ENCODE data around the gene SCGB3A1. TPM values are rescaled to one million over a fixed set of nuclear protein-coding genes. Genes with fewer than 3 reads are reported as not detected.
A peak's percentile ranks its signal among the peaks of the same experiment; 100 is the strongest.

SCGB3A1 gene
- total and polyA plus RNA-seq, 9 donors, result 0.56 to 1.8 (median 1.1) TPM

DNA sequence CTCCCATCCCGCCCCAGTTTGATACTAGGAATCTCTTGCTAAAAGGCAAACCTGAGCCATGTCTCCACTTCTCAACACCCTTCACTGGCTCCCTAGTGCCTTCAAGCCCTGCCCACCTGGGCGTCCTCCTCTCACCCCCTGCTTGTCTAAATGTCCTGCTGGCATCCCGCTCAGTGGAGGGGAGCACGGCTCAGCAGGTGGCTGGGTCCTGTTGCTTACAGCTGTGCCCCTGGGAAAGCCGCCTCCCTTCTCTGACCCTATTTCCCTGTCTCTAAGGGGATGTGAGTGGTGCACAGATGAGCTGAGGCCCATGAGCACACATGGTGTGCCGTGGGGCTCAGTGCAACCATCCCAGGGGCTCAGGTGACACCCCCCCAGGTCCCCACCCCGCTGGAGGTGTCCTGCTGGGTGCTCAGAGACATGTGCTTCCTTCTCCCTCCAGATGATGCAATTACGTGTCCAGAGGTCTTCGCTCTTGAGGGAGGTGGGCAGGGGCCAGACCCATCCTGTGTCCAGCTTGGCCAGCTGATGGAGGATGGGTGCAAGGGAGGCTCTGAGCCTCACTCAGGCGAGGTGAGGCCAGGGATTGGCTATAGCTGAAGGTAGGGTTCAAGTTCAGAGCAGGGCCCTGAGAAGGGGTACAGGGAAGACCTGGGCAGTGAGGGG lies 34.0 kb upstream of the SCGB3A1 start:
- peaks cover 8% of the 10 kb centered on the region for H3K4me1 ChIP-seq (ENCODE audit: control insufficient read depth, insufficient read depth, low read length)
- no peaks in the 10 kb centered on the region for H3K36me3 ChIP-seq (ENCODE audit: control insufficient read depth, insufficient read depth, low read length)
- H3K9me3 ChIP-seq (replicated peaks; ENCODE audit: control insufficient read depth, low read depth, low read length), result no peaks in the 10 kb centered on the region
- H3K27me3 ChIP-seq (ENCODE audit: control insufficient read depth, insufficient read depth, low read length), result peaks cover 8% of the 10 kb centered on the region
- no peak overlapping the region for H3K27ac ChIP-seq (ENCODE audit: low read length)
- DNase-seq, result no peak
- 73% methylated on average over 5 of the region's 10 CpGs for WGBS (ENCODE audit: insufficient coverage)
- H3K4me3 ChIP-seq (ENCODE audit: low read length), result no peak overlapping the region

DNA sequence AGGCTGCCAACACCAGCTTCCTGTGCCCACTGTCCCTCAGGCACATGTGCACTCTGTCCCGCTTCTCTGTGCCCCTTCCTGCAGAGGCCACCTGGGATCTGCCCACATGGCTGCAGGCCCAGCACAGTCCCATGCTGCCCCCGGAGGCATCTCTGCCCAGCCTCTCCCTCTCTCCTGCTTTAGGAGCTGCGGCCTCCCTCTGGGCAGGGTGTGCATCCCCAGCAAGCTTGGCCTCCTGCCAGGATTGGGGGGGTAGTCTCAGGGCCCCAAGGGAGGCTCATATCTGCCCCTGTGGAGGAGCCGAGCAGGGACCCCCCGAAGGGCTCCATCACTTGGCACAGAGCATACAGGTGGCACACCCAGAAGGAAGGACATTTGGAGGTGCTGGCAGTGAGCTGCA lies 33.3 kb upstream of the SCGB3A1 start:
- Histone ChIP-seq H3K27me3 (ENCODE audit: control insufficient read depth, insufficient read depth, low read length) (peaks cover 13% of the 10 kb centered on the region), H3K4me1 (ENCODE audit: control insufficient read depth, insufficient read depth, low read length) (peaks cover 8% of the 10 kb centered on the region)

DNA sequence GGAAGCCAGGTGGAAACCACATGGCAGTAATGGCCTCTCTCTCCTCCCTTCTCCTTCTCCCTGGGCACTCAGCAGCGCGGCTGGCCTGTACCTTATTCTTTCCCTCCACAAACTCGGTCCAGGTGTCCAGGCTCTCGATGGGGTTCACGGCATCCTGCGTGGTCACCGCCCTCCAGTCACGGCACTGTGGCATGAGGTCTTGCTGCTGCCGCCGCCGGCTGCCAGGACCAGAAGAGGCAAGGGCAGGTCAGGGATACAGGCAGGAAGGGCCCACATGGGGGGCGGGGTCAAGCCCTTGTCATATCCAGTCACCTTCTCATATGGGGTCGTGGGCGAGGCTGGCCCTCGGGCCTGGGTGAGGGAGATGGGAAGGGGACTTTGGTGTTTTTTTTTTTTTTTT lies 32.5 kb upstream of the SCGB3A1 start:
- H3K4me1 ChIP-seq (ENCODE audit: control insufficient read depth, insufficient read depth, low read length), result peaks cover 8% of the 10 kb centered on the region
- H3K4me3 ChIP-seq (ENCODE audit: low read length), result no peak overlapping the region
- H3K9me3 ChIP-seq (replicated peaks; ENCODE audit: control insufficient read depth, low read depth, low read length), result no peaks in the 10 kb centered on the region
- DNase-seq, result no peak
- H3K27ac ChIP-seq (ENCODE audit: low read length), result no peak overlapping the region
- H3K27me3 ChIP-seq (ENCODE audit: control insufficient read depth, insufficient read depth, low read length), result peaks cover 17% of the 10 kb centered on the region
- WGBS (ENCODE audit: insufficient coverage), result 79% methylated on average over 9 of the region's 15 CpGs
- H3K36me3 ChIP-seq (ENCODE audit: control insufficient read depth, insufficient read depth, low read length), result no peaks in the 10 kb centered on the region

More for the DNA sequence above, 33.3 kb upstream of the SCGB3A1 start:
- no peak for DNase-seq
- no peak overlapping the region for H3K4me3 ChIP-seq (ENCODE audit: low read length)
- H3K36me3 ChIP-seq (ENCODE audit: control insufficient read depth, insufficient read depth, low read length), result no peaks in the 10 kb centered on the region
- H3K9me3 ChIP-seq (replicated peaks; ENCODE audit: control insufficient read depth, low read depth, low read length), result no peaks in the 10 kb centered on the region
- no peak overlapping the region for H3K27ac ChIP-seq (ENCODE audit: low read length)
- WGBS (ENCODE audit: insufficient coverage), result 66% methylated on average over 3 of the region's 5 CpGs

DNA sequence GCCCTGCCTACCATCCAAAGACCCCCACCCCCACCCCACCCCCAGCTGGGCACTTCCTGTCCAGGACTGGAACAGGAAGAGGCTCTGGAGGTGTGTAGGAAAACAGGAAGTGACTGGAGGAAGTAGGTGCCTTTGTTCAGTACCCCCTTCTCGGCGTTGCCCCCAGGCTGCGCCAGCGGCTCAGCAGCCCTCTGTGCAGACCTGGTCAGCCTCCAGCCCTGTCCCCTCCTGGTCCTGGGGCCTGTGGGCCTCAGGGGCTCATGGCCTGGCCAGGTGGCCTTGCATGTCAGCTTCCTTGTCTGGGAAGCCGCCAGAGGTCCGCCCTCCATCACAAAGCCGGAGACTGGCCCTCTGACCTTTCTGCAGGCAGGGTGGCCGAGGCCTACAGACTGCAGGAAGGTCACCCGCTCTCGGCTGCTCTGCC lies 32.1 kb upstream of the SCGB3A1 start:
- H3K27me3 ChIP-seq (ENCODE audit: control insufficient read depth, insufficient read depth, low read length), result peaks cover 20% of the 10 kb centered on the region
- H3K4me3 ChIP-seq (ENCODE audit: low read length), result no peak overlapping the region
- WGBS (ENCODE audit: insufficient coverage), result 53% methylated on average over 10 of the region's 10 CpGs
- DNase-seq, result no peak
- H3K36me3 ChIP-seq (ENCODE audit: control insufficient read depth, insufficient read depth, low read length), result no peaks in the 10 kb centered on the region
- H3K27ac ChIP-seq (ENCODE audit: low read length), result no peak overlapping the region
- no peaks in the 10 kb centered on the region for H3K9me3 ChIP-seq (replicated peaks; ENCODE audit: control insufficient read depth, low read depth, low read length)
- peaks cover 8% of the 10 kb centered on the region for H3K4me1 ChIP-seq (ENCODE audit: control insufficient read depth, insufficient read depth, low read length)

DNA sequence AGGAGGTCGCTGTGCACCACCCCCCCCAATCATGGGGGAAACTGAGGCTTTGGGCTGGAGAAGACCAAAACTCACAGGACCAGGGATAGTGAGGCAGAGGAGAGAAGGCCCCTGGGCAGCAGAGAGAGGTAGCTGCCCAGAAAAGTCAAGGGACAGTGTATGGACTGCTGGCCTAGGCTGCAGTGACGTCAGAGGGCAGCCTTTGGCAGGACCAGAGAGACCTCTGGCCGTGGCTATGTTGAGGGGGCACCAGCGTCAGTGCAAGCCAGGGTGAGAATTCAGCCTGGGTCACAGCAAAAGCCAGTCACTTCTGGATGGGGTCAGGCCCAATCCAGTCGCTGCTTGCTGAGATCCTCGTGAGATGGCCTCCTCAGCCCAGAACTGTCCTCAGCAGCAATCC lies 31.6 kb upstream of the SCGB3A1 start:
- peak overlapping the region; percentile 20 for H3K27ac ChIP-seq (ENCODE audit: low read length)
- WGBS (ENCODE audit: insufficient coverage), result 80% methylated on average over 3 of the region's 6 CpGs
- no peaks in the 10 kb centered on the region for H3K36me3 ChIP-seq (ENCODE audit: control insufficient read depth, insufficient read depth, low read length)
- peaks cover 23% of the 10 kb centered on the region for H3K27me3 ChIP-seq (ENCODE audit: control insufficient read depth, insufficient read depth, low read length)
- no peaks in the 10 kb centered on the region for H3K9me3 ChIP-seq (replicated peaks; ENCODE audit: control insufficient read depth, low read depth, low read length)
- no peak for DNase-seq
- H3K4me1 ChIP-seq (ENCODE audit: control insufficient read depth, insufficient read depth, low read length), result peaks cover 8% of the 10 kb centered on the region
- H3K4me3 ChIP-seq (ENCODE audit: low read length), result no peak overlapping the region

DNA sequence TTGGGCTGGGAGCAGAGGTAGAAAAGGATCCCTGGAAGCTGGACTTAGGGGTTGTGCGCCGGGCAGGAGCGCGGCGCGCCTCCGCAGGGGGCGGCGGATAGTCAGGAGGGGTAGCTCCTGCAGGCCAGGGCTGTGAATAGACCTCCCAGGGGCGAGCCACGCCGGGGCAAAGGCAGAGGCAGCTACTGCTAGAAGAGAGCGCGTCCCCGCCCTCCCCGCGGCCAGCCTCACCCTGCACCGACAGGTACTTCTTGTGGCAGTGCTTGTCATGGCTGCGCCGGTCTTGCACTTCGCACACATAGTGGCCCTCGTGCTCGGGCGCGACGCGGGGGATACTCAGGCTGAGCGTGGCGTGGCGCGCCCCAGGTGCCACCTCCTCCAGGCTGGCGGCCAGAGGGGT lies 30.0 kb upstream of the SCGB3A1 start:
- Histone ChIP-seq H3K27ac (ENCODE audit: low read length) (no peak overlapping the region), H3K9me3 (replicated peaks; ENCODE audit: control insufficient read depth, low read depth, low read length) (no peaks in the 10 kb centered on the region), H3K27me3 (ENCODE audit: control insufficient read depth, insufficient read depth, low read length) (peaks cover 27% of the 10 kb centered on the region), H3K4me3 (ENCODE audit: low read length) (no peak overlapping the region), H3K36me3 (ENCODE audit: control insufficient read depth, insufficient read depth, low read length) (no peaks in the 10 kb centered on the region), H3K4me1 (ENCODE audit: control insufficient read depth, insufficient read depth, low read length) (peaks cover 3% of the 10 kb centered on the region)
- DNase-seq, result no peak
- 69% methylated on average over 32 of the region's 32 CpGs for WGBS (ENCODE audit: insufficient coverage)

DNA sequence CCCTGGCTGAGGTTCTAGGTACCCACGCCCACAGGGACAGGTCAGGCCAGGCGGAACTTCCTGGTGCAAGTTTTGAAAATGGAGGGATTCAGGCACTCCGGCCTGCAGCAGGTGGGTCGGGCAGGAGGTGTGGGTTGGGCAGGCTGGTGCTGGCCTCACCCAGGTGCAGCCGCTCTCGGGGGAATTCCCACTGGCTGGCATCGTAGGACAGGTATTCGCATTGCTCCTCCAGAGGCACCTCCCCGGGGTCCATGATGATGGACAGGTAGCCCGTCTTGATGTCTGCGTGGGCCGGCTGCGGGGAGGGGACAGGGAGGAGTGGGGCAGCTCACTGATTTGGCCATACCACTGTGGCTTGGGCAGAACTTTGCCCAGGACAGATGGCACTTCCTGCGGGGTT lies 28.7 kb upstream of the SCGB3A1 start:
- Histone ChIP-seq H3K36me3 (ENCODE audit: control insufficient read depth, insufficient read depth, low read length) (no peaks in the 10 kb centered on the region), H3K27ac (ENCODE audit: low read length) (no peak overlapping the region), H3K4me3 (ENCODE audit: low read length) (no peak overlapping the region), H3K9me3 (replicated peaks; ENCODE audit: control insufficient read depth, low read depth, low read length) (no peaks in the 10 kb centered on the region), H3K4me1 (ENCODE audit: control insufficient read depth, insufficient read depth, low read length) (peaks cover 3% of the 10 kb centered on the region), H3K27me3 (ENCODE audit: control insufficient read depth, insufficient read depth, low read length) (peaks cover 27% of the 10 kb centered on the region)
- 93% methylated on average over 14 of the region's 14 CpGs for WGBS (ENCODE audit: insufficient coverage)
- DNase-seq, result no peak

DNA sequence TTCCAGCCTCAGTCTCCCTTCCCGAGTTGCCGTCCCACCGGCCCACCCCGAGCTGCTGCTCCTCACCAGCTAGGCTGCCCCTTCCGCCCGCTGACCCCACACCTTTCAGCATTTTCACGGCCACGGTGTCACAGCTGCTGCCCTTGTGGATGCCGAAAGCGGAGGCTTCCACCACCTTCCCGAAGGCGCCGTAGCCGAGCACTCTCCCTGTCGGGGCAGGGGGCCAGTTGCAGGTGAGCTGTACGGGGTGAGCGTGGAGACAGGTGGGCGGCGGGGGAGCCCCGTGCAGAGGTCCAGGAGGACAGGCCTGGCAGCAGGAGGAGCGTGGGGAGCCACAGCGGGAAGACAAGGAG lies 28.2 kb upstream of the SCGB3A1 start:
- no peaks in the 10 kb centered on the region for H3K9me3 ChIP-seq (replicated peaks; ENCODE audit: control insufficient read depth, low read depth, low read length)
- no peak overlapping the region for H3K4me3 ChIP-seq (ENCODE audit: low read length)
- WGBS (ENCODE audit: insufficient coverage), result 69% methylated on average over 22 of the region's 22 CpGs
- peaks cover 3% of the 10 kb centered on the region for H3K4me1 ChIP-seq (ENCODE audit: control insufficient read depth, insufficient read depth, low read length)
- H3K27me3 ChIP-seq (ENCODE audit: control insufficient read depth, insufficient read depth, low read length), result peaks cover 27% of the 10 kb centered on the region
- no peaks in the 10 kb centered on the region for H3K36me3 ChIP-seq (ENCODE audit: control insufficient read depth, insufficient read depth, low read length)
- no peak overlapping the region for H3K27ac ChIP-seq (ENCODE audit: low read length)
- no peak for DNase-seq

DNA sequence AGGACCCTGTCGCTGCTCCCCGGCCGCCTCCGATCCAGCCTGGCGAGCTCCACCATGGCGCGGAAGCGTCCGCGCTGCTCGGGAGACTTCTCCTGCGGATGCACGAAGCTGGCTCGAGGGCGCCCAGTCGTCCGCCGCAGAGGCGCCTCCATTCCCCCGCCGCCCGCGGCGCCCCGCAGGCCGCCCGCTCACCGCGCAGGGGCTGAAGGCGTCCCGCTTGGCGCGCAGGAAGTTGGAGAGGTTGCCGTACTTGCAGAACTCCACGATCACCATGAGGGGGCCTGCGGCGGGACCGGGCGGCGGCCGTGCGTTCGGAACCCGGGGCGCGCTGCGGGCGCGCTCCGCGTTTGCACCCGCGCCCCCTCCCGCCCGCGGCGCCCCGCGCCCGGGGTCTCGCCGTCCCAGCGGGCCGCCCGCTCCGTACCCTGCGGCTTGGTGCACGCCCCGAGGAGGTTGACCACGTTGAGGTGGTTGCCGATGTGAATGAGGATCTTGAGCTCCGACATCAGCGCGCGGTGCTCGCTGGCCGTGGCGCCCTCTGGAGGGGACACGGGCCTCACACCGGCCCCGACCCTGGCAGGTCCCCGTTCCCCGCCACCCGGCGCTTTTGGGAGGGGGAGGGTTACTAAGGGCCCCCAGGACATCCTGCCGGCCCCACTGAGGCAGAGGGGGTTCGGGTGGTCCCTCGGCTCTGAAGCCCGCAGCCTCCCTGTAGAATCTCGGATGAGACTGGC lies 27.7 kb upstream of the SCGB3A1 start:
- peaks cover 27% of the 10 kb centered on the region for H3K27me3 ChIP-seq (ENCODE audit: control insufficient read depth, insufficient read depth, low read length)
- H3K4me1 ChIP-seq (ENCODE audit: control insufficient read depth, insufficient read depth, low read length), result peaks cover 3% of the 10 kb centered on the region
- H3K9me3 ChIP-seq (replicated peaks; ENCODE audit: control insufficient read depth, low read depth, low read length), result no peaks in the 10 kb centered on the region
- no peaks in the 10 kb centered on the region for H3K36me3 ChIP-seq (ENCODE audit: control insufficient read depth, insufficient read depth, low read length)
- peak overlapping the region; percentile 9 for H3K4me3 ChIP-seq (ENCODE audit: low read length)
- 8% methylated on average over 89 of the region's 90 CpGs for WGBS (ENCODE audit: insufficient coverage)
- no peak overlapping the region for H3K27ac ChIP-seq (ENCODE audit: low read length)
- peak; percentile 64 for DNase-seq

DNA sequence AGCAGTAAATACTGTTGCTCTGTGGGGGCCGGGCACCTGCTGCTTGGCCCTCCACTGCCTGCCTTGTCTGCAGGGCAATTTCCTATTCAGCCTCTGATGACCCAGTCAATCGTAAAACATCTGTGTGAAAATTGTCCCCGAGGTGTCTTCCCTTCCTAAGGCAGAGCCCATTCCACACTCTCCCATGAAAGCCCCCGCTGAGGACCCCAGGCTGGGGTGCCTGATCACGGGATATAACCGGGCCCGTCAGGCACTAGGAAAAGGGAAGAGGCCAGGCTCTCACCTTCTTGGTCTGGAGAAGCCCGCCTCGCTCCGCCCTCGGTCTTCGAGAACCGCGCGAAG lies 27.2 kb upstream of the SCGB3A1 start:
- WGBS (ENCODE audit: insufficient coverage), result 7% methylated on average over 13 of the region's 15 CpGs
- no peak for DNase-seq
- Histone ChIP-seq H3K36me3 (ENCODE audit: control insufficient read depth, insufficient read depth, low read length) (no peaks in the 10 kb centered on the region), H3K4me3 (ENCODE audit: low read length) (peak overlapping the region; percentile 9), H3K27me3 (ENCODE audit: control insufficient read depth, insufficient read depth, low read length) (peaks cover 27% of the 10 kb centered on the region), H3K4me1 (ENCODE audit: control insufficient read depth, insufficient read depth, low read length) (peaks cover under 1% of the 10 kb centered on the region), H3K27ac (ENCODE audit: low read length) (no peak overlapping the region), H3K9me3 (replicated peaks; ENCODE audit: control insufficient read depth, low read depth, low read length) (no peaks in the 10 kb centered on the region)
